ENCODE results near the gene HLA-DPB1. TPM values are rescaled to one million over a fixed set of nuclear protein-coding genes. Genes with fewer than 3 reads are reported as not detected.

Gene HLA-DPB1
- total RNA-seq, 3 donors from 2014 or later: 56.5 to 80.3 (median 58.2) TPM

- no peaks in the 10 kb centered on the region for H3K9me3 ChIP-seq
- H3K27me3 ChIP-seq: no peaks in the 10 kb centered on the region
- no peak for TF ChIP-seq POLR2AphosphoS5 (IDR thresholded peaks at IDR 0.05)
- no peak for TF ChIP-seq POLR2A (IDR thresholded peaks at IDR 0.05)
- TF ChIP-seq CTCF (IDR thresholded peaks at IDR 0.05): no peak
- DNase-seq (ENCODE audit: low spot score in 2 of 2): no peak
- H3K4me3 ChIP-seq: no peak overlapping the region
- no peaks in the 10 kb centered on the region for H3K36me3 ChIP-seq
- intact Hi-C loops (cut with DNase I; ENCODE audit: low total_unique reads): no loop called here
- H3K4me1 ChIP-seq: no peaks in the 10 kb centered on the region
- no peak overlapping the region for H3K27ac ChIP-seq
Observed at GRCh38 chr6:33108307-33108706, 32.5 kb downstream of the HLA-DPB1 start.

- Histone ChIP-seq H3K4me1 (no peaks in the 10 kb centered on the region), H3K4me3 (no peak overlapping the region), H3K27ac (no peak overlapping the region), H3K36me3 (no peaks in the 10 kb centered on the region), H3K27me3 (peaks cover 2 to 8% of the 10 kb centered on the region in 2 donors), H3K9me3 (no peaks in the 10 kb centered on the region)
- intact Hi-C loops (cut with DNase I; ENCODE audit: low total_unique reads): loop anchor here (10.0 kb wide), 1 partner anchor 133 kb away; no protein-coding TSS in a partner anchor
- TF ChIP-seq POLR2AphosphoS5 (IDR thresholded peaks at IDR 0.05): no peak
- no peak for TF ChIP-seq CTCF (IDR thresholded peaks at IDR 0.05)
- no peak for DNase-seq (ENCODE audit: low spot score in 2 of 2)
Observed at GRCh38 chr6:33112148-33112547, 36.4 kb downstream of the HLA-DPB1 start.

GRCh38 chr6:33113755-33114154, 38.0 kb downstream of the HLA-DPB1 start:
- intact Hi-C loops (cut with DNase I; ENCODE audit: low total_unique reads): loop anchor here (10.0 kb wide), 1 partner anchor 131 kb away; no protein-coding TSS in a partner anchor
- TF ChIP-seq POLR2A (IDR thresholded peaks at IDR 0.05) (no peak), POLR2AphosphoS5 (IDR thresholded peaks at IDR 0.05) (no peak), CTCF (IDR thresholded peaks at IDR 0.05) (no peak)
- no peaks in the 10 kb centered on the region for H3K9me3 ChIP-seq
- H3K27me3 ChIP-seq: peaks cover 2 to 13% of the 10 kb centered on the region in 2 donors
- no peaks in the 10 kb centered on the region for H3K36me3 ChIP-seq
- H3K4me1 ChIP-seq: no peaks in the 10 kb centered on the region
- H3K4me3 ChIP-seq: no peak overlapping the region
- no peak for DNase-seq (ENCODE audit: low spot score in 2 of 2)
- no peak overlapping the region for H3K27ac ChIP-seq

- intact Hi-C loops (cut with DNase I; ENCODE audit: low total_unique reads): loop anchor here (10.0 kb wide), 1 partner anchor 130 kb away; no protein-coding TSS in a partner anchor
- H3K4me3 ChIP-seq: no peak overlapping the region
- peaks cover 2 to 13% of the 10 kb centered on the region in 2 donors for H3K27me3 ChIP-seq
- no peaks in the 10 kb centered on the region for H3K36me3 ChIP-seq
- H3K27ac ChIP-seq: no peak overlapping the region
- DNase-seq (ENCODE audit: low spot score in 2 of 2): no peak
- no peaks in the 10 kb centered on the region for H3K9me3 ChIP-seq
- TF ChIP-seq CTCF (IDR thresholded peaks at IDR 0.05) (no peak), POLR2AphosphoS5 (IDR thresholded peaks at IDR 0.05) (no peak), POLR2A (IDR thresholded peaks at IDR 0.05) (no peak)
- no peaks in the 10 kb centered on the region for H3K4me1 ChIP-seq
Observed at GRCh38 chr6:33114406-33114805, 38.6 kb downstream of the HLA-DPB1 start.

GRCh38 chr6:33116417-33116816, 40.6 kb downstream of the HLA-DPB1 start:
- H3K36me3 ChIP-seq: no peaks in the 10 kb centered on the region
- no peak for TF ChIP-seq POLR2A (IDR thresholded peaks at IDR 0.05)
- TF ChIP-seq CTCF (IDR thresholded peaks at IDR 0.05): no peak
- TF ChIP-seq POLR2AphosphoS5 (IDR thresholded peaks at IDR 0.05): no peak
- no peaks in the 10 kb centered on the region for H3K4me1 ChIP-seq
- H3K9me3 ChIP-seq: no peaks in the 10 kb centered on the region
- intact Hi-C loops (cut with DNase I; ENCODE audit: low total_unique reads): loop anchor here (10.0 kb wide), 1 partner anchor 128 kb away; no protein-coding TSS in a partner anchor
- no peak overlapping the region for H3K27ac ChIP-seq
- peaks cover 2 to 13% of the 10 kb centered on the region in 2 donors for H3K27me3 ChIP-seq
- no peak for DNase-seq (ENCODE audit: low spot score in 2 of 2)
- no peak overlapping the region for H3K4me3 ChIP-seq
